ENCODE results near the gene EIF2D. TPM values are rescaled to one million over a fixed set of nuclear protein-coding genes. Genes with fewer than 3 reads are reported as not detected.
"Not testable (repeated sequence)": the region's sequence is repeated elsewhere in the genome, so short reads cannot be mapped to it uniquely, and the experiment has no call there.

The EIF2D gene
- total RNA-seq, result 36.7 and 42.7 TPM in 2 replicates
- polyA plus RNA-seq (2012), result 43.5 TPM

GRCh38 chr1:206612129-206612876 lies at the start of gene EIF2D:
TSS of gene EIF2D (minus strand) at chr1:206612465. CDS start at chr1:206612342, 123 bp downstream.
- DNase-seq (ENCODE audit: low read depth), result peak; percentile 94

- peak; percentile 68 for DNase-seq (ENCODE audit: low read depth)
Measured at GRCh38 chr1:206661161-206661820, 49.0 kb upstream of the EIF2D start.

- peak; percentile 93 for DNase-seq (ENCODE audit: low read depth)
Measured at GRCh38 chr1:206660136-206660535, 47.9 kb upstream of the EIF2D start.

- no peak for DNase-seq (ENCODE audit: low read depth)
Measured at GRCh38 chr1:206658981-206659273, 46.7 kb upstream of the EIF2D start.

- DNase-seq (ENCODE audit: low read depth), result peak; percentile 95
Measured at GRCh38 chr1:206658264-206658980, 46.2 kb upstream of the EIF2D start.

GRCh38 chr1:206657751-206658150 lies 45.5 kb upstream of the EIF2D start:
- DNase-seq (ENCODE audit: low read depth), result no peak

GRCh38 chr1:206656936-206657335 lies 44.7 kb upstream of the EIF2D start:
- no peak for DNase-seq (ENCODE audit: low read depth)

GRCh38 chr1:206655471-206655882 lies 43.2 kb upstream of the EIF2D start:
- DNase-seq (ENCODE audit: low read depth), result no peak

GRCh38 chr1:206654828-206655227 lies 42.6 kb upstream of the EIF2D start:
- no peak for DNase-seq (ENCODE audit: low read depth)

GRCh38 chr1:206653715-206654459 lies 41.6 kb upstream of the EIF2D start:
- DNase-seq (ENCODE audit: low read depth), result no peak

GRCh38 chr1:206651958-206652890 lies 40.0 kb upstream of the EIF2D start:
- peak; percentile 38 for DNase-seq (ENCODE audit: low read depth)

- no peak for DNase-seq (ENCODE audit: low read depth)
Measured at GRCh38 chr1:206651014-206651413, 38.7 kb upstream of the EIF2D start.

- DNase-seq (ENCODE audit: low read depth), result peak; percentile 4
Measured at GRCh38 chr1:206649261-206649921, 37.1 kb upstream of the EIF2D start.

- no peak for DNase-seq (ENCODE audit: low read depth)
Measured at GRCh38 chr1:206647224-206647623, 35.0 kb upstream of the EIF2D start.

GRCh38 chr1:206646504-206646903 lies 34.2 kb upstream of the EIF2D start:
- DNase-seq (ENCODE audit: low read depth), result no peak

GRCh38 chr1:206643118-206643698 lies 30.9 kb upstream of the EIF2D start:
- DNase-seq (ENCODE audit: low read depth), result no peak

GRCh38 chr1:206642074-206642473 lies 29.8 kb upstream of the EIF2D start:
- DNase-seq (ENCODE audit: low read depth), result not testable (repeated sequence)

- no peak for DNase-seq (ENCODE audit: low read depth)
Measured at GRCh38 chr1:206637605-206638004, 25.3 kb upstream of the EIF2D start.

- peak; percentile 1 for DNase-seq (ENCODE audit: low read depth)
Measured at GRCh38 chr1:206636671-206637070, 24.4 kb upstream of the EIF2D start.

GRCh38 chr1:206635978-206636345 lies 23.7 kb upstream of the EIF2D start:
- DNase-seq (ENCODE audit: low read depth), result no peak

Data from myocyte (in vitro differentiated cells).